Measurements from ENCODE around the gene MAPKBP1. TPM values are rescaled to one million over a fixed set of nuclear protein-coding genes. Genes with fewer than 3 reads are reported as not detected.
A peak's percentile ranks its signal among the peaks of the same experiment; 100 is the strongest.

Gene MAPKBP1
- total and polyA plus RNA-seq, 9 of the 15 experiments (the other 6 are each of a cell fraction or from before 2014, with no cell fraction given): 0.15 to 9.5 (median 4.5) TPM

DNA sequence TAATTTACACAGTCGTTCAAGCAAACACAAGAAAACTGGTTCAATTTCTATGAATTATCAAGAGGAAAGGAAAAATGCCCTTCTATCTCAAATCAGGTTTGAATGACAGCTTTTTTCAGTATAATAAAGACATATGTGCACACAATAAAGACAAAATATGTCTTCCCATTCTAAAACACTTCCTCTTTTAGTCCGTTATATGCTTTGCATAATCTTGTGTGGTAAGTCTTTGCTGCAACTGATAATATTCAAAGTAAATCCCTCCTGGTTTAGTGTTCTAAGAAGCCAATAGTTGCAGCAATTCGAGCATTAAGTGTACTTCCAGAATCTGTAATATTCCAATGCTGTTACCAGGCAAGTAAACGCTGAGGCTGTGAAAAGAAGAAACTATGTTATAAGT is 43.7 kb upstream of the MAPKBP1 start (continued):
- TF ChIP-seq, protein P1, sequence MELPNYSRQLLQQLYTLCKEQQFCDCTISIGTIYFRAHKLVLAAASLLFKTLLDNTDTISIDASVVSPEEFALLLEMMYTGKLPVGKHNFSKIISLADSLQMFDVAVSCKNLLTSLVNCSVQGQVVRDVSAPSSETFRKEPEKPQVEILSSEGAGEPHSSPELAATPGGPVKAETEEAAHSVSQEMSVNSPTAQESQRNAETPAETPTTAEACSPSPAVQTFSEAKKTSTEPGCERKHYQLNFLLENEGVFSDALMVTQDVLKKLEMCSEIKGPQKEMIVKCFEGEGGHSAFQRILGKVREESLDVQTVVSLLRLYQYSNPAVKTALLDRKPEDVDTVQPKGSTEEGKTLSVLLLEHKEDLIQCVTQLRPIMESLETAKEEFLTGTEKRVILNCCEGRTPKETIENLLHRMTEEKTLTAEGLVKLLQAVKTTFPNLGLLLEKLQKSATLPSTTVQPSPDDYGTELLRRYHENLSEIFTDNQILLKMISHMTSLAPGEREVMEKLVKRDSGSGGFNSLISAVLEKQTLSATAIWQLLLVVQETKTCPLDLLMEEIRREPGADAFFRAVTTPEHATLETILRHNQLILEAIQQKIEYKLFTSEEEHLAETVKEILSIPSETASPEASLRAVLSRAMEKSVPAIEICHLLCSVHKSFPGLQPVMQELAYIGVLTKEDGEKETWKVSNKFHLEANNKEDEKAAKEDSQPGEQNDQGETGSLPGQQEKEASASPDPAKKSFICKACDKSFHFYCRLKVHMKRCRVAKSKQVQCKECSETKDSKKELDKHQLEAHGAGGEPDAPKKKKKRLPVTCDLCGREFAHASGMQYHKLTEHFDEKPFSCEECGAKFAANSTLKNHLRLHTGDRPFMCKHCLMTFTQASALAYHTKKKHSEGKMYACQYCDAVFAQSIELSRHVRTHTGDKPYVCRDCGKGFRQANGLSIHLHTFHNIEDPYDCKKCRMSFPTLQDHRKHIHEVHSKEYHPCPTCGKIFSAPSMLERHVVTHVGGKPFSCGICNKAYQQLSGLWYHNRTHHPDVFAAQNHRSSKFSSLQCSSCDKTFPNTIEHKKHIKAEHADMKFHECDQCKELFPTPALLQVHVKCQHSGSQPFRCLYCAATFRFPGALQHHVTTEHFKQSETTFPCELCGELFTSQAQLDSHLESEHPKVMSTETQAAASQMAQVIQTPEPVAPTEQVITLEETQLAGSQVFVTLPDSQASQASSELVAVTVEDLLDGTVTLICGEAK (IDR thresholded peaks at IDR 0.05): peak; percentile 28; the same call in 1 of the 2 replicates
- TF ChIP-seq, protein P1 (CRISPR knock-in tag; IDR thresholded peaks at IDR 0.05): no peak

Data from K562 (cell line).